Effector memory CD4-positive, alpha-beta T cell (primary cell): ENCODE results near the gene PIP5KL1.
A peak's percentile ranks its signal among the peaks of the same experiment; 100 is the strongest.

Experiments used
- DNase-seq, 3 donors: peaks; one replicate each; pipeline ENCODE4 v3.0.0-alpha.2; 2020
- H3K27ac ChIP-seq: 2 replicates; pipeline ENCODE4 v1.7.0; 2013; ENCODE audit warnings: mild to moderate bottlenecking, low read length, moderate library complexity; ENCODE audit not compliant: insufficient read depth, poor library complexity, severe bottlenecking
- H3K27me3 ChIP-seq: replicated peaks from 2 replicates; pipeline ENCODE4 v1.7.0; 2013; ENCODE audit warnings: mild to moderate bottlenecking, low read length; ENCODE audit not compliant: insufficient read depth, control insufficient read depth, poor library complexity, severe bottlenecking
- H3K36me3 ChIP-seq: 2 replicates; pipeline ENCODE4 v1.7.0; 2013; ENCODE audit warnings: mild to moderate bottlenecking, low read length, moderate library complexity; ENCODE audit not compliant: control insufficient read depth, insufficient read depth
- H3K4me1 ChIP-seq: 2 replicates; pipeline ENCODE4 v1.7.0; 2013; ENCODE audit warnings: low read length, mild to moderate bottlenecking; ENCODE audit not compliant: control insufficient read depth, insufficient read depth, poor library complexity, severe bottlenecking
- H3K4me3 ChIP-seq: 2 replicates; pipeline ENCODE4 v1.7.0; 2013; ENCODE audit warnings: low read length, low read depth, mild to moderate bottlenecking; ENCODE audit not compliant: insufficient read depth, poor library complexity, severe bottlenecking
- H3K9me3 ChIP-seq: 2 replicates; pipeline ENCODE4 v1.7.0; 2013; ENCODE audit warnings: mild to moderate bottlenecking, low read length, moderate library complexity; ENCODE audit not compliant: control insufficient read depth

Gene PIP5KL1

DNA sequence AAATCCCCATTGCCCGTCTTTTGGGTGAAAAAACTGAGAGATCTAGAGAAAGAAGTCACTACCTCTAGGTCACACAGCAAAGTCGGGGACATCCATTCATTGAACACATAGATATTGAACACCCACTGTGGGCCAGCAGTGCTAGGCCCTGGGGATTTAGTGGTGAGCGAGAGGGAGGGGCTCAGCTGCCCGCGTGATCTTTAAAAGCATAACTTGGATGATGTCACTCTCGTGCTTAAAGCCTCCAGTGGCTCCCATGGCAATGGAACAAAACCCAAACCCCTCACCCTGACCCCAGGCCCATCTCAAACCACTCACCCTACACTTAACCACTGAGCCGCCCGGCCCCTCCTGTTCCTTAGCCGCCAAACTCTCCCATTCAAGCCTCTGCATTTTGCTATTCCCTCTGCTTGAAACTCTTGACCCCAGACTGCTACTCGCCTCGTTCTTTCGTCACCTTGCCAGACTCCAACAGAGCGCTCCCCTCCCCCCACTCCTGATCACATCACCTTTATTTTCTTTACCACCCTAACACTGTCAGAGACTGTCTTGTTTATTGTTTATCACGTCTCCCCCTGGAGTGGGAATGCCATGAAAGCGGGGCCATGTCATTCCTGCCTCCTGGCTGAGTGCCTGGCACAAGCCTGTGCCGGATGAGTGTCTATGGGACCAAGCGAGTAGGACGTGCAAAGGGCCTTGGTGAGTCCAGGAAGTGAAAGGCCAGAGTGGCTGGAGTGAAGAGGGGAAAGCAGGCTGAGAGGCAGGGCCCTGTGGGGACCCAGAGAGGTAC lies 710 bp upstream of the PIP5KL1 start:
- H3K4me3 ChIP-seq = peak overlapping the region; percentile 65
- peaks cover 41% of the 10 kb centered on the region for H3K4me1 ChIP-seq
- no peaks in the 10 kb centered on the region for H3K27me3 ChIP-seq
- no peak for DNase-seq
- peak overlapping the region; percentile 20 for H3K27ac ChIP-seq
- H3K9me3 ChIP-seq = no peaks in the 10 kb centered on the region
- no peaks in the 10 kb centered on the region for H3K36me3 ChIP-seq

DNA sequence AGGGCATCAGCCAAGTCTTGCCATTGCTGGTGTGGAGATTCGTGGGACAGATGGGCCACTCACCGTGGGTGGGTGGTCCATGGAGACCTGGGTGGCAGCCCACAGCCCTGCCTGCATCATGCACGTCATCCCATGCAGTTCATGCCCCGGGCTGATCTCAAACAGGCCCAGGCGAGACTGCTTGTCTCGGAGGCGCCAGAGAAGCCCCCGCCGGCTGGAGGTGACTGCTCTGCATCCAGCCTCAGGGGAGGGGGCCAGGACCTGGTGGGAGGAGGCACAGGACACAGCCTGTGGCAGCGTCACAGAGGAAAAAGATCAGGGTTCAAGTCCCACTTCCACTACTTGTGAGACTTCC lies 975 bp downstream of the PIP5KL1 start:
- Histone ChIP-seq H3K9me3 (no peaks in the 10 kb centered on the region), H3K4me3 (no peak overlapping the region), H3K27ac (no peak overlapping the region), H3K36me3 (no peaks in the 10 kb centered on the region), H3K4me1 (peaks cover 34% of the 10 kb centered on the region), H3K27me3 (no peaks in the 10 kb centered on the region)
- no peak for DNase-seq

DNA sequence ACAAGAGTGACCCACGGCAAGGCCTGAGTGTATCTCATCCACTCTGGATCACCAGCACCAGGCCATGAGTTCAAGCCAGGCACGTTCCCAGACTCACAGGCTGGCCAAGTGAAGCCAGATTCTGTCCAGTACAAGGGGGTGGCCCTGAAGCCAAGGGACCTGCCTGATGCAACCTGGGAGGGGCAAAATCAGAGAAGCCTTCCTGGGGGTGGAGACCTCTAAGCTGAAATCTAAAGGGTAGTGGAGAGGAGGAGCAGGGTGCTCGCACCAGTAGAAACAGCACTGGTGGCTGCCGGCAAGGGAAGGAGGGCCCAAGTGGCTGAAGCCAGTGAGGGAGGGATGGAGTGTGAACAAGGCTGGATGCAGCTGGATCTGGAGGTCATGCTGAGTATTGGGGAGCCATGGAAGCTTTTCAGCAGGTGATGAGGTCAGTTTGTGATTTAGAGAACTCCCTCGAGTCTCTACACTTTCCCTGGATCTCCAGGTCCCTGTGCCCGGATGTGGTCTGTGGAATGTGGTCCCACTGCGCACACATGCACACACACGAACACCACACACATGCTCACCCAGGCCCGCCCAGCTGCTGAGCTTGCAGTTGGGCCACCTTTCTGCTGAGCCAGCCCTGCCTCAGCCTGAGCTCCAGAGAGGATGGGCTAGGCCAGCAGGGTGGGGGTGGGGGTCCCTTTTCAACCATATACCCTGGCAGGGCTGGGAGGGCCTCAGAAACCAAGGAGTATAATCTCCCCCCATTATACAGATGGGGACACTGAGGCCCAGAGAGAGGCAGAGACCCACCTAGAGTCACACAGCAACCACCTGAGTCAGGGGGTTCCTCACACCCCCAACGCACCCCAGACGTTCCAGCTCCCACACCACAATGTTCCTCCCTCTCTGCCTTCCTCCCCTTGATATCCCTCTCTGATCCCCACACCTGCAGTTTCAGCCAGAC lies 1.6 kb downstream of the PIP5KL1 start:
- Histone ChIP-seq H3K4me3 (no peak overlapping the region), H3K4me1 (peaks cover 34% of the 10 kb centered on the region), H3K9me3 (no peaks in the 10 kb centered on the region), H3K27ac (no peak overlapping the region), H3K27me3 (no peaks in the 10 kb centered on the region), H3K36me3 (no peaks in the 10 kb centered on the region)
- DNase-seq = no peak

DNA sequence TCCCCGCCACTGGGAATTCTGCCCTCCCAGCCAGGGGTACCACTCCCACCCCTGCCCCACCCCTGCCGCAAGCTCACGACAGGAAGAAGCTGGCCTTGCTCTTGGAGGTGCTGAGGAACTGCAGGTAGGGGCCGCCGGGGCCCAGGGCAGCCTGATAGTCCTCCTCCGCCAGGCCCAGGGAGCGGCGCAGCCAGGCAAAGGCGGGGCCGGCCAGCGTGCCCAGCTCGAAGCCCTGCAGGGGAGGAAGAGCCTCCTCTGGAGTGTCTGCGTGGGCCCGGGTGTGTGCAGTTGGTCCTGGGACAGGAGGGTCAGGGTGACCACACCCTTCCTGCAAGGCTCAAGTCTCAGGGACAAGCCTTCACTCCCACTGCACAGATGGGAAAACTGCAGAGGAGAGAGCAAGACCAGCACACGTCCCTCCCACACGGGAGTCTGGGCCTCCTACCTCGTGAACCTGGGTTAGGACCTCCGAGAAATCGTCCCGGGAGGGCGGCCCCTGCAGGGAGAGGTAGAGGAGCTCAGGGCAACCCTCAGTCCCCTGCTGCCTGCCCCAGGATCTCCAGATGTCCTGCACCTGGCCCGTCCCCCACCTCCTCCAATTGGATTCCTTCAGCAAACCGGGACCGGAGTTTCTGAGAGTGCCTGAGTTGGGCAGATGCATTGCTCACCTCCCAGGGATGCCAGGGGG lies 2.4 kb downstream of the PIP5KL1 start:
- Histone ChIP-seq H3K9me3 (no peaks in the 10 kb centered on the region), H3K4me1 (peaks cover 34% of the 10 kb centered on the region), H3K4me3 (peak overlapping the region; percentile 39), H3K36me3 (no peaks in the 10 kb centered on the region), H3K27ac (no peak overlapping the region), H3K27me3 (no peaks in the 10 kb centered on the region)
- DNase-seq = no peak

DNA sequence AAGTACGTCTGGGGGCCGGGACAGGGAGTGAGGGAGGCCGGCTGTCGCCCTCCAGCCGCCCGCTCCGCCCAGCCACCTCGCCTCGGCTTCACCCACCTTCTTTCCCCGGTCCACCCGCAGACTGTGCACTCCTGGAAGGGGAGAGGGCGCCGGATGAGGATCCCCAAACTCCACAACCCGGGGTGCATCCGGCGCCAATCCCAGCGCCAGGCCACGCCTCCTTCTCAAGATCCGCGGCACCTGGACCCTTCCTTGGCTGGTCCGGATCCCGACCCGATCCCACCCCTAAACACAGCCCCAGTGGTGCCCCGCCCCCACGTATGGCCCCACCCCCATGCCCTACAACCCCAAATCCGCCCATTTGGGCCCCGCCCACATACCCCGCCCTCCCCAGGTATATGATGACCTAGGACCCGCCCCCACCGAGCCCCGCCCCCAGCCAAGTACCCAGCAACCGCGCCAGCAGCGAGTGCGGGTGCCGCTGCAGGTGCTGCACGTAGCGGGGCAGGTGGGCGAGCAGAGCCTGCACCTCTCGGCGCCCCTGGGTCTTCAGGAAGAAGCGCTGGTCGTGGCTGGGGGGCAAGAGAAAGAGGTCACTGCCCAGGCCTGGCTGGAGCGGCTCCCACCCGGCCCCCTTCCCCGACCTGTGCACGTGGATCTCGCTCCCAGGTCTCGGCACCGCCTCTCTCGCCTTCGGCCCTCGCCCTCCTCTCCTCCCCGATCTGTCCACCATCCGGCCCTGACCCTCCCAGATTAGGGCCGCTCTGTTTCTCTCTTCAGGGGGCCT lies 3.2 kb downstream of the PIP5KL1 start:
- H3K4me1 ChIP-seq = peaks cover 34% of the 10 kb centered on the region
- no peak overlapping the region for H3K27ac ChIP-seq
- no peaks in the 10 kb centered on the region for H3K27me3 ChIP-seq
- peak overlapping the region; percentile 56 for H3K4me3 ChIP-seq
- DNase-seq = peak; percentile 76 to 80 (median 79)
- no peaks in the 10 kb centered on the region for H3K9me3 ChIP-seq
- H3K36me3 ChIP-seq = no peaks in the 10 kb centered on the region

DNA sequence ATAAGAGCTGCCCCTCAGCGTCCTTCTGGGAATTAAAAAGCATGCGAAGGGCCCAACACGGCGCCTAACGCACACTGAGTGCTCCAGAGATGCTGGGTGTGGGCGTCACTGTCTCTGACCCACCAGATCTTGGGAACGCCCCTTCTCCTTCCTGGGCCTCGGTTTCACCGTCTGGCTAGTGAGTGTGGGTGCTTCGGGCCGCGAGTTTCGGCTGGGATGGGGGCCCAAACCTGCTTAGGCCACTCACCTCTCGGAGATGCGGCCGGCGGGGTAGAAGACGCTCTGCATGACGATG lies 3.7 kb downstream of the PIP5KL1 start:
- H3K27me3 ChIP-seq = no peaks in the 10 kb centered on the region
- H3K27ac ChIP-seq = no peak overlapping the region
- DNase-seq = no peak

DNA sequence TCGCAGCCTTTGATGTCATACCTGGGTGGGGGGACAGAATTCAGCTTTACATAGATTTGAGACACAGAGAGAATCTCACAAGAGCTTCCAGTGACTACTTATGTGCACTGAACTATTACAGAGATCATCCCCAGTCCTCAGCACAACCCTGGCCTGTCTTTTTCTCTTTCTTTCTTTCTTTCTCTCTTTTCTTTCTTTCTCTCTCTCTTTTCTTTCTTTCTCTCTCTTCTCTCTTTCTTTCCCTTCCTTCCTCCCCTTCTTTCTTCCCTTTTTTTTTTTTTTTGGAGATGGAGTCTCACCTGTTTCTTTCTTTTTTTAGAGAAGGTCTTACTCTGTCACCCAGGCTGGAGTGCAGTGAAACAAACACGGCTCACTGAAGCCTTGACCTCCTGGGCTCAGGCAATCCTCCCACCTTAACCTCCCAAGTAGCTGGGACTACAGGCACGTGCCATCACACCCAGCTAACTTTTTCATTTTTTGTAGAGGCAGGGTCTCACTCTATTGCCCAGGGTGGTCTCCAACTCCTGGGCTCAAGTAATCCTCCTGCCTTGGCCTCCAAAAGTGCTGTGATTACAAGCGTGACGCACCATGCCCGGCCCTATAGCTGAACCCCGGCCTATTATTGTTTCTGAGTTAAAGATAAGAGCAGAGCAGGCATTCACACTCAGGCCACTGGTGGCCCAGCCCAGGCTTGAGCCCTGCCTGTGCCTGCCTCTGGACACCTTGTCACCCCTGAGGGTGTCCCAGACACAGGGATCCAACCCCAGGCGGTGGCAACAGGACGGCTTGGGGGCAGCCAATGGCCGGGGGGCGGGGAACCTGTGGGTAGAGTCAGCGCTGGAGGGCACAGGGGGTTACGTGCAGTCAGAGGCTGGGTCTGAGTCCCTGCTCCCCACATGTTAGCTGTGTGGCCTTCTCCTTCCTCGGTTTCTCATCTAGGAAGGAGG lies 4.3 kb downstream of the PIP5KL1 start:
- H3K4me1 ChIP-seq = peaks cover 40% of the 10 kb centered on the region
- no peaks in the 10 kb centered on the region for H3K27me3 ChIP-seq
- no peak for DNase-seq
- no peak overlapping the region for H3K27ac ChIP-seq
- peak overlapping the region; percentile 56 for H3K4me3 ChIP-seq
- H3K9me3 ChIP-seq = no peaks in the 10 kb centered on the region
- no peaks in the 10 kb centered on the region for H3K36me3 ChIP-seq

More for the DNA sequence above, 3.7 kb downstream of the PIP5KL1 start:
- Histone ChIP-seq H3K36me3 (no peaks in the 10 kb centered on the region), H3K4me1 (peaks cover 38% of the 10 kb centered on the region), H3K4me3 (peak overlapping the region; percentile 56), H3K9me3 (no peaks in the 10 kb centered on the region)

DNA sequence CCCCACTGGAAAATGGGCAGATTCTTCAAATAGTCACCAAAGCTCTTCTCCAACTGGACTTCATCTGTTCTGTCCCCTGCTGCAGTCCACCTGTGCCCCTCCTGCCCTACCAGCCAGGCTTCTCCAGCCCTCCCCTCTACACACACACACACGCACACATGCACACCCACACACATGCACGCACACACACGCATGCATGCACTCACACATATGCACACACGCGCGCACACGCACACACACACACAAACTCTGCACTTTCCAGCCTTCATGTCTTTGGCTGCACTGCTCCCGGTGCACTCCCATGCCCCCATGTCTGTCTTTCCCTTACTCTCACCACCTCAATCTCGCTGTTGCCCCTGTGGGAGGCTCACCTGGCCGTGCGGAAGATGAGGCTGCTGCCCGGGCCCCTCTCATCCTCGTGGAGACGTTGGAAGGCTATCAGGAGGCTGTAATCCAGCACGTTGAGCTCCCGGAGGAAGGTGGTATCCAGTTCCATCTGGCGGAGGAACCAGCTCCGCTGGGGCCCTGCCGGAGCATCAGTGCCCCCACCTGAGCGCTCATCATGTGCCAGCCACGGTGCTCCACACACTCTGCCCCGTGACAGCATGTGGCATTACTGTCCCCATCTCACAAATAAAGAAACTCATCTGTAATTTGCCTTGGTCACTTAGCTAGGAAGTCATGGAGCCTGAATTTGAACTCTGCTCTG lies 5.7 kb downstream of the PIP5KL1 start:
- Histone ChIP-seq H3K27ac (no peak overlapping the region), H3K4me1 (peaks cover 28% of the 10 kb centered on the region), H3K36me3 (no peaks in the 10 kb centered on the region), H3K9me3 (no peaks in the 10 kb centered on the region), H3K4me3 (no peak overlapping the region), H3K27me3 (no peaks in the 10 kb centered on the region)
- no peak for DNase-seq
